ENCODE data around the gene RRP1. TPM values are rescaled to one million over a fixed set of nuclear protein-coding genes. Genes with fewer than 3 reads are reported as not detected.

Gene RRP1
- total RNA-seq, 2 donors from 2014 or later, result 10.7 to 14.3 TPM

DNA sequence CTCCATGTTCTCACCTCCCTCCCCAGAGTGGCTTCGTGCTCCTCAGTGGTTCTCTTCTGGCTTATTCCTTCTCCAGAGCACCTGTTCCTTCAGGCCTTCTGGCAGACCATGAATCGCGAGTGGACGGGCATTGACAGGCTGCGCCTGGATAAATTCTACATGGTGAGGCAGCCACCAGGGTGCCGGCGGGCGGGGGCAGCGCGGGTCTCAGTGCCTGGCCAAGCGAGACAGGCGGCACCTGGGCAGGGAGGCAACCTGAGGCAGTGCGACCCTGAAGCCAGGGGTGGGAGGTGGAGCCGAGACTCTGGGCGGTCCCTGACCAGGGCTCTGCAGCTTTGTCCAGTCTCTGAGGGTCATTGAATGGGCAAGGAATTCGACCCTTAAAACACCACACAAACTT is 3.9 kb downstream of the RRP1 start:
- intact Hi-C loops (cut with DNase I), result no loop called here

DNA sequence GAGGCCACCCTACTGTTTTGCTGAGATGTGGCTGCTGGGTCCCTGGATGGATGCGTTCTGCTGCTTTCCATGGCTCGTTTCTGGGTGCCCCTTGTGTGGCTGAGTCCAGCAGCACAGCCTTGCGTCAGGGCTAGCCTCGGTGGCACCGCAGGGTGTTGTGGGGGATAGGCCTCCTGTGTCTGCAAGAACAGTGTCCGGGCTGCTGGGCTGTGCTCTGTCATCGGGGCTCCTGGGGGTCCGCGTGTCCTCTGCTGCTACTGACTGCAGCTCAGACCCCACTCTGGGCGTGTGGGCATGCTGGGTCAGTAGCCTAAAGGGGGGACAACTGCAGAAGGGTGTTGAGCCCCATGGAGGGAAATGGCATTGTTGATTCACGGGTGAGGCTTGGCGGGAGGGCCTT is 4.9 kb downstream of the RRP1 start:
- no peak for DNase-seq (ENCODE audit: low spot score)
- intact Hi-C loops (cut with DNase I), result no loop called here

More for the DNA sequence above, 3.9 kb downstream of the RRP1 start:
- no peak for DNase-seq (ENCODE audit: low spot score)

DNA sequence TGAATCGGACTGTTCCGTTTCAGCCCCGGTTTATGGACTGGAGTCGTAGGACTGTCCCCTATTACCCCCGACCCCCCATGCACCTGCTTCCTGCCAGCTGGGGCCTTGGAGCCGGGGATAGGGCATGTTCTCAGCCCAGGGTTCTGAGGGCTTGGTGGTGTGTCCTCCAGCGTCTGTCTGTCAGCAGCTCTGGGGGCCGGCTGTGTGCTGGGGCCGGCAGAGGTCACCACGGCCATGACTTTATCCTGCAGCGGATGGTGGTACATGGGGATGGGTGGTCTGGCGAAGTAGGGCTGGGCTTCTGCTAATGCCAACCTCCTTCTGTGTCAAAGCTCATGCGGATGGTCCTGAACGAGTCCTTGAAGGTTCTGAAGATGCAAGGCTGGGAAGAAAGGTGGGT is 5.5 kb downstream of the RRP1 start:
- intact Hi-C loops (cut with DNase I), result no loop called here
- no peak for DNase-seq (ENCODE audit: low spot score)

DNA sequence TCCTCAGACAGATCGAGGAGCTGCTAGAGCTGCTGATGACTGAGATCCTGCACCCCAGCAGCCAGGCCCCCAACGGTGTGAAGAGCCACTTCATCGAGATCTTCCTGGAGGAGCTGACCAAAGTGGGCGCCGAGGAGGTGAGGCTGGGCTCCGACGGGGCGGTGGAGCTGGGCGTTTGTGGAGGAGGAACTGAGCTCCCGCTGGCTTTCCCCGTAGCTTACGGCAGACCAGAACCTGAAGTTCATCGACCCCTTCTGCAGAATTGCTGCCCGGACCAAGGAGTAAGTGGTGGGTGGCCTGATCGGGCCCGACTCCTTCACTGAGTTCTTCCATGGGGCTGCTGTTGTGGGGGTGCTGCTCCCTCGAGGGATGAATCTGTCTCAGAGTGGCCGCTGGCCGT is 8.0 kb downstream of the RRP1 start:
- intact Hi-C loops (cut with DNase I), result no loop called here
- DNase-seq (ENCODE audit: low spot score), result no peak

DNA sequence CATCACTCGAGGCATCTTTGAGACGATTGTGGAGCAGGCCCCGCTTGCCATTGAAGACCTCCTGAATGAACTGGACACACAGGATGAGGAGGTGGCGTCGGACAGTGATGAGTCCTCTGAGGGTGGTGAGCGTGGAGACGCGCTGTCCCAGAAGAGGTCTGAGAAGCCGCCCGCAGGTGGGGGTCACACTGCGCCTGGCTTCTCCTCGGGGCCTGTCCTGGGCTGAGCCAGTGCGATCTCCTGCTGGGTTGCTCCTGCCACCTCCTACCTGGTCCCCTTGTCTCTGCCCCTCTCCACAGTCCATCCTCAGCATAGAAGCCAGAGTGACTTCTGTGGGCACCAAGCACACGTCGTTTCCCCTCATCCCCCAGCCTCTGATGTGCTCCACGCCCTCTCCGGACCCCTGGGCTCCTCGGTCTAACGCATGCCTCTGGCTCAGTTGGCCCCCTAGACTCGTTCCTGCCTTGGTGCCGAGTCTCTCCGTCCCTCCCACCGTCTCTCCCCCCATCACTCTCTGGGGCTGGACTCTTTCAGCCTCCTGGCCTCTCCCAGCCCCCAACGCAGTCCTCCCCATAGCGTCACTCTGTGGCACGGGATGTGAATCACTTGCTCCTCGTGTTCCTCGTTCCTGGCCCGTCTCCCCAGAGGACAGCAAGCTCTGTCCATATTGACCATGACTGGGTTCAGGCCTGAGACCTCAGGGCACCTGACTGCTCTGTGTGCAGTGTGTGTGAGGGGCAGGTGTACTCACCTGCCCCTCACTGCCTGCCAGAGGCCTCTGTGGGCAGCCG is 8.7 kb downstream of the RRP1 start:
- intact Hi-C loops (cut with DNase I), result no loop called here
- DNase-seq (ENCODE audit: low spot score), result no peak

DNA sequence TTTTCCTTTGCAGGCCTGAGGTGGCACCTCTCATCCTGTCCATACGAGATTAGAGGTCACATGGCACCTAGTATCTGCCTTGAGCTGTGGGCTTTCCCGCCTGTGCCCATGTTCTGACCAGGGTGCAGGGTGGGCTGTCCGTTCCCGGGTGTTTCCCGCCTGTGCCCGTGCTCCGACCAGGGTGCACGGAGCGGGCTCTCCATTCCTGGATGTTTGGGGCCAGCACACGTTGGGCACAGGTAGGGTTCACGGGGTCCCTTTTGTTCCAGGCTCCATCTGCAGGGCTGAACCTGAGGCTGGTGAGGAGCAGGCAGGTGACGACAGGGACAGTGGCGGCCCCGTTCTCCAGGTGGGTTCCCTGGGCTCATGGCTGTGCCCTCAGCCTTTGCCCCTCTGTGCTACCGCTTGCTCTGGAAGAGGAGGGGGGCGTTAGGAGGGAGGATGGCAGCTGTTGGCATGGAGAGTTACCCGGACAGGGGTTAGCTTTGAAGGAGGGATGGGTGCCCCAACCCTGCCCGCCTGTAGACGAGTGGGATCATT is 10.0 kb downstream of the RRP1 start:
- intact Hi-C loops (cut with DNase I), result no loop called here
- no peak for DNase-seq (ENCODE audit: low spot score)

DNA sequence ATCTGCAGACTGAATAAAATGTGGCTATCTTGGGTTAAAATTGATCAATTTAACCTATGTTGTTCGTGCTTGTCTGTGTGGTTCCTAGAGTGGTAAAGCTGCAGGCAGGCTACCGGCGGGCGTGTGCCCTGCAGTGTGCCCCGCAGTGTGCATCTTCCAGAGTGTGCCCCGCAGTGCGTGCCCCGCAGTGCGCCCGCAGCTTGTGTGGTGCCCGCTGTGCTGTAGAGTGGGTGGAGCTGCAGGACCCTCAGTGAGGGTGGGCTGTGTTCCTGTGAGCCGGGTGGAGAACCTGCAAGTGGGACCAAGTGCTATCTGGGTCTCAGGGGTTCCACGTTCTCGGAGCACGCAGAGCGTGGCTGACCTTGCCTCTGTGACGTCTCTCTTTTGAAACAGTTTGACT is 10.7 kb downstream of the RRP1 start:
- intact Hi-C loops (cut with DNase I), result no loop called here
- DNase-seq (ENCODE audit: low spot score), result no peak

DNA sequence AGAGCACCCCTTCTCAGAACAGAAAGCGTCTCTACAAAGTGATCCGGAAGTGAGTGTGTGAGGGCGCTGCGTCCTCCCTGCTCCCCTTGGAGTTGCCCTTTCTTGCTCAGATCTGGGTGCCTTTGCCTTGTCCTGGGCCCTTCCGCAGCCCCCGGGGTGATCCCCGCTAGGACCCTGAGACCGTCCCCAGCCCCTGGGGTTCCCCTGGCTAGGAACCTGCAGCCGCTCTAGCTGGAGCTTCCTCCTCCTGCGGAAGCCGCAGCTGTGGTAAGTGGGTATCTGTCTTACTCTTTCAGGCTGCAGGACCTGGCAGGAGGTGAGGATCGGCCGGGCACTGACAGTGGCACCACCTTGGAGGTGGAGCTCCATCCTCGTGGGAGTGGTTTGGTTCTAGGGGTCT is 11.2 kb downstream of the RRP1 start:
- intact Hi-C loops (cut with DNase I), result no loop called here

DNA sequence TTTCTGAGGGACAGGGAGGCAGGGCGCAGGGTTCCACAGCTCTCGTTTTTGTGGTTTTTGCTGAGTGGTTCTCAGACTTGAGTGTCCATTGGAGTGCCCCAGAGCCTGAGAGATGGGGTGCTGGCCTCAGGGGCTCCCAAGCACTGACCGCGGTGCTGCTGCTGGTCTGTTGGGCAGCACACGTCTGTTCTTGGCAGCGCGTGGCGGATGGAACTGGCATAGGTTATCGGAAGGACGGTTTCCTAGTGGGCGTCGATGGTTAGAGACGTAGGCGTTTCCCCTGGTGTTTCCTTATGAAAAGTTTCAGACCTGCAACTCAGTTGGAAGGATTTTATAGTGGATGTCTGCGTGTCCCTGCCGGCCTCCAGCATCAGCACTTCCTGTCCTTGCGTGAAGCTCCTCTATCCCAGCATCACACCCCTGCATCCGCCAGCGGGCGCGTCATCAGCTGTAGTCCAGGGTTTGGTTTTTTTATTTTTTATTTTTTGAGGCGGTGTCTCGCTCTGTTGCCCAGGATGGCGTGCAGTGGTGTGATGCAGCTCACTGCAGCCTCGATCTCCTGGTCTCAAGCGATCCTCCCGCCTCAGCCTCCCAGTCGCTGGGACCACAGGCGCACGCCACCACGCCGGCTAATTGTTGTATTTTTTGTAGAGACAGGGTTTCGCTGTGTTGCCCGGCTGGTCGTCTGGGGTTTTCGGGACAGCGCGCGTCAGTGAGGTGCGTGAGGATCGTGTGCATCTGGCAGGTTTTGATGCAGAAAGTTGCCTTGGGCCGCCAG is 11.8 kb downstream of the RRP1 start:
- DNase-seq (ENCODE audit: low spot score), result no peak
- intact Hi-C loops (cut with DNase I), result no loop called here

More for the DNA sequence above, 11.2 kb downstream of the RRP1 start:
- no peak for DNase-seq (ENCODE audit: low spot score)

DNA sequence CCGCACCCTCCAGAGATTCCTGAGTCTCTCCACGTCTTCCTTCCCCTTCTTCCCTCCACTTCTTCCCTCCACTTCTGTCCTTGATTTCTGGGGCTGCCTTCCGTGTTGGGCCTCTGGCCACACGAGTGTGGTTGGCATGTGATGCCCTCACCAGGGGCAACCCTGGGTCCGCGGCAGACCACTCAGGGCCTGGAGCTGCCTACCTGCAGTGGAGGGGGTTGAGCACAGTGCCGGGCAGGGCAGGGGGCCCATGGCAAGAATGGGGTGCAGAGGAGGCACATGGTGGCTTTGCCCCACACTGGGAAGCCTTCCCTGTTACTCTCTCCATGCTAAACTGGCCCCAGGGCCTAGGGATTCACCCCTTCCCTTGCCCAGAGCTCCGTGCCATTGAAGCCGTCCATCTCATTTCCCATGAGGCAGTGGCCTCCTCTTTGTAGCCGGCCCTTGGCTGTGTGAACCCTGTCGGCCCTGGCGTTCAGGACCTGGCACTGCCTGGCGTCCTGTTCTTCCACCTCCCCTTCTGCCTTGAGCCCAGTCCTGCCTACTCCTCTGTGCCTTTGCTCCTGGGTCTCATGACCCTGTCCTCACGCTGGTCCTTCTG is 13.4 kb downstream of the RRP1 start:
- no peak for DNase-seq (ENCODE audit: low spot score)
- intact Hi-C loops (cut with DNase I), result no loop called here

DNA sequence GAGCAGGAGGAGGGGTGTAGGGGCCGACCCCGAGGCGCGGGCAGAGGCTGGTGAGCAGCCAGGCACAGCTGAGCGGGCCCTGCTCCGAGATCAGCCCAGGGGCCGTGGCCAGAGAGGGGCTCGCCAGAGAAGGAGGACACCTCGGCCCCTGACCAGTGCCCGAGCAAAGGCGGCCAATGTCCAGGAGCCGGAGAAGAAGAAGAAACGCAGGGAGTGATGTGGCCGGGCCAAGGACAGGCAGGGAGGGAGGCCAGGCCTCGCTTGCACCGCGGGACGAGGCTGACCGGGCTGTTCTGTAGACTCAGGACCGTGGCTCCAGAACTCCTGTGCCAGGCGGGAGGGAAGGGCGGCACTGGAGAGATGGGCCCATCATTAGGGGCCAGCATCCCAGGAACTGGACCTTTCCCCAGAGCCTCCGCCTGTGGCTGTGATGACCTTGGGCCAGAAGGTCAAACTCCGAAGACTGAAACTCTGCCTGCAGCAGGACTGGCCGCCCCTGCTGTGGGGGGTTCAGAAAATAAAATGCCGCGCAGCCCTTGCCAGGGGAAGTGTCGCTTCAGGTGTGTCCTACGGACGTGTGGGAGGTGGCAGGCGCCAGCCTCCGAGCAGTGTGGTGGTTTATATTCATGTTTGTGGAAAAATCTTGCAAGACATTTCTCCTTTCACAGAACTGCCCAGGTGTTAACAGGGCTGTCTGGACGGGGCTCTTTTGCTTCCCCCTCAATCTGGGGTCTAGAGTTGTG is 14.4 kb downstream of the RRP1 start:
- intact Hi-C loops (cut with DNase I), result no loop called here
- DNase-seq (ENCODE audit: low spot score), result no peak

DNA sequence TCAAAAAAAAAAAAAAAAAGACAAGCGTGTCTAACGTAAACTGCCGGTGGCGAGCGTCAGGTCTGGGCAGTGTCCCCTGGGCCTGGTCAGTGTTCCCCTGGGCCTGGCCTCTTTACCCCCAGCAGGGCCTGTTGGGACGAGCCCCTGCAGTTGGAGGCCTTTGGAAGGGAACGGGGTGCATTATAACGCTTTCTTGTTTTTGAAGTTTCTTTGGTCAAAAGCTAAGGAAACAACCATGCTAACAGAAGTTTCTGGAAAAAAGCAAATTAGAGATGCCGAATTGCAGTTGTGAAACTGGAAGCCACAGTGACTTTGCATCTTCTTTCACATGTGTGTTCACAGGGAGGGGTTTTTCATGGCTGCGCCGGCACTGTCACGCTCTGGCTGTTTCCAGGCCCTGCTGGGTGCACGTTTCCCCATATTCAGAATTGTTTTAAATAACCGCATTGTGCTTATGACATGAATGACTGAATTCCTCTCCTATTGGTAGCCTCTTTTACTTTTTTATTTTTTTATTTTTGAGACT is 16.0 kb downstream of the RRP1 start:
- intact Hi-C loops (cut with DNase I), result no loop called here
- DNase-seq (ENCODE audit: low spot score), result no peak

DNA sequence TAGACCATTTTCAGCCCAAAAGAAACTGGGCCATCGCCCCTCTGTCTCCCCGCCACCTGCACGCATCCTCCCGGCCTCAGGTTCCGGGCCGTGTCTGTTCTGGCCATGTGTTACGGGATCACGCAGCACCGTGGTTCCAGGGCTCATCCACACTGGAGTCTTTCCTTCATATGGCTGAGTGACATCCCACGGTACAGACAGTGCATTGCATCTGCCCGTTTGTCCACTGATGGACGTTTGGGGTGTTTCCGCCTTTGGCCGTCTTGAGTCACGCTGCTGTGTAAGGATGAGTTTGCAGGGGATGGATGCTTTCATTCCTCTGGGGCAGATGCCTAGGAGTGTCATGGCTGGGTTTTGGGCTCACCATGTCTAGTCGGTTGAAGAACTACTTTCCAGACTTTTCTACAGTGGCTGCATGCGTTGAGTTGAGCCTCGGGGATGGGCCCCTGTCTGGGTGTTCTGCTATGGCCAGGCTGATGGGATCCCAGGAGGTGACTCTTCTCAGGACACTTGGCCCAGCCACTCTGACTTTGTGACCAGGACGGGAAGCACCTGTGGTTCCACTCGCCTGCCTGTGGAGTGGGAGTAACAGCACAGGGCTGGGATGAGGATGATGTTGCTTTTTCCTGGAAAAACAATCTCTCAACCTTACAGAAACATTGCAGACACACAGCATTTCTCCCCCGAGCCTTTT is 16.8 kb downstream of the RRP1 start:
- no peak for DNase-seq (ENCODE audit: low spot score)
- intact Hi-C loops (cut with DNase I), result no loop called here

DNA sequence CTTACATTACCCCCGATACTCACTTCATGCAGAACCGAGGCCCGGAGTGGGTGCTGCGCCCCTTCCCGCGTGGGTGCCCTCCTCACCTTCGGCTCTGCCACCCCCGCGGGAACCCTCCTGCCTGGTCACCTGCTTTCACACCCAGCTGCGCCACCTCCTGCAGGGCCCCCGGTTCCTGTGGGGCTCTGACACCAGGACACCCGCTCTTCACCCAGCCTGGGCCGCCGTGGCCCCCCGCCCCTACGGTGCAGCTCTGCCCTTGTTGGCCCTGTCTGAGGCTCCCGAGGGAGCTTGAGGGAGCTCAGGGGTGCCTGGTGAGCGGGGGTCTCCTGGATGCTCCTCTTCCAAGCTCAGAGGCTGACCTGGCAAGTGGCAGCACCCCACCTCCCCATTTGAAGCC is 19.0 kb downstream of the RRP1 start:
- intact Hi-C loops (cut with DNase I), result no loop called here

DNA sequence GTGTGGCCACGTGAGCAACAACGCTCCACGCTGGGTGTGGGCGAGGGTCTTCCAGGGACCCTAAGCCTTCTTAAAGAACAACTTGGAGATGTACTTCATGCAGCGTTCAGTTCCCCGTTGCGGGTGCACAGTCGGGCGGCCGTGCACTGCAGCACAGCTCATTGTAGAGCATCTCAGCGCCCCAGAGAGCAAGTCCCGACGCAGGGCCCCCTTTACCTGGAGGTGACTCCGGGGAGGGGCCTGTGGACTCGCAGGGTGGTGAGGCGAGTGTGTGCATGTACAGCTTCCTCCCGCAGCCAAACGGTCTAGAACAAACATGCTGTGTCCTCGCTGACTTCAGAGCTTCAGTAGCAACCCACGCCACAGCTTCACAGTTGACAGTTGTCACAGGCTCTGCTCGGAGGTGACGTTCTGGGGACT is 19.5 kb downstream of the RRP1 start:
- peak; percentile 79 for DNase-seq (ENCODE audit: low spot score)
- intact Hi-C loops (cut with DNase I), result no loop called here

More for the DNA sequence above, 19.0 kb downstream of the RRP1 start:
- no peak for DNase-seq (ENCODE audit: low spot score)

DNA sequence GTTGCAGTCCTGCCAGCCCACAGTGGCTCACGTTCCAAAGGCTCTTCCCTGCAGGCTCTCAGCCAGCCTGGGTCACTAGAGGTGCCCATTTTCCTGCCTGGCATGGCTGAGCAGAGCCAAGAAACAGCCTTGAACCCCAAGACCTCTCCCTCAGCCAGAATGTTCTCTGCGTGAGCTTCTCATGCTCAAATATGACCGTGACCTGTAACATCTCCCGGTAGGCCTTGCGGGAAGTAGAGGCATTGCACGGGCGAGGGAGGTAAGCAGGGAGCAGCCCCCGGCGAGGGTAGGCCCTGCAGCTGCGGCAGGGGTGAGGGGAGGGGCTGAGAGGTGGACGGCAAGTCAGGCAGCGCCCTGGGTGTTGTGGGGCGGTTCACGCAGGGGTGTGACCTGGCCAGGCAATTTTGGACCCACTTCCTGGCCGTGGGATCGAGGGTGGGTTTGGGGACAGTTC is 20.0 kb downstream of the RRP1 start:
- intact Hi-C loops (cut with DNase I), result no loop called here
- no peak for DNase-seq (ENCODE audit: low spot score)

DNA sequence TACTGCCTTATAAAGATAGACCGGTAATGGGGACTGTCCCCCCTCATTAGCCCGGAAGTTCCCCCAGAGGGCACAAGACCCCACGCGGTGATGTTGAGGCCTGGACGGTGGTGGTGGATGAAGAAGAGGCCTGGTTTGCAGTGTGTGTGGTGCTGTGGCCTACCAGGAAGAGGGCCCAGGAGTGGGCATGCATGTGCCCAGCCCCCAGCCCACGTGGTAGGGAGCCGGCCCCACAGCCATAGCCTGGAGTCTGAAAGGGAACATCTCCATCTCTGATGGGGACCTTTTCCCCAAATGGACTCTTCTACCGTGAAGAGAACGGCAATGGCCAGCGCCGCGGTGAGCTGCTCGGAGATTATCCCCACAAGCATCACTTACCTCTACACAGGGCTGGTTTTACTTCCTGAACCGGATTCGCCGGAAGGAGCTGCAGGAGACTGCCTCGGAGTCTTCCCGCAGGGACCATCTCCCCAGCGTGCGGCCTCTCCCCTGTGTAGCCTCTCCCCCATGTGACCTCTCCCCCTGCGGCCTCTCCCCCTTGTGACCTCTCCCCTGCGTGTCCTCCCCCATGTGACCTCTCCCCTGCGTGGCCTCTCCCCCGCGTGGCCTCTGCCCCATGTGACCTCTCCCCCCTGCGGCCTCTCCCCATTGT is 20.6 kb downstream of the RRP1 start:
- intact Hi-C loops (cut with DNase I), result loop anchor here in 1 of 2 donors (10.0 kb wide), 1 partner anchor 105 kb away; no protein-coding TSS in a partner anchor
- DNase-seq (ENCODE audit: low spot score), result peak; percentile 78

Data from posterior vena cava (tissue), 2 donors.